NCI-H2196 (cell line): Measurements from ENCODE around the gene CTNND2.

Source experiments
- DNase-seq: peaks from one replicate; lab custom pipeline; 2025; ENCODE audit not compliant: unreplicated experiment; lab: John Stamatoyannopoulos, UW

Gene CTNND2

GRCh38 chr5:11277323-11277722 is 626.9 kb downstream of the CTNND2 start:
- no peak for DNase-seq

- no peak for DNase-seq
These were observed 630.9 kb downstream of the CTNND2 start for GRCh38 chr5:11273180-11273903.

GRCh38 chr5:11269515-11269914 is 634.7 kb downstream of the CTNND2 start:
- no peak for DNase-seq

GRCh38 chr5:11268891-11269290 is 635.4 kb downstream of the CTNND2 start:
- DNase-seq = no peak

- no peak for DNase-seq
These were observed 637.9 kb downstream of the CTNND2 start for GRCh38 chr5:11266331-11266730.

- no peak for DNase-seq
These were observed 643.0 kb downstream of the CTNND2 start for GRCh38 chr5:11261241-11261640.

GRCh38 chr5:11258001-11258400 is 646.2 kb downstream of the CTNND2 start:
- DNase-seq = no peak

GRCh38 chr5:11252523-11252922 is 651.7 kb downstream of the CTNND2 start:
- DNase-seq = no peak

- DNase-seq = no peak
These were observed 652.2 kb downstream of the CTNND2 start for GRCh38 chr5:11252075-11252474.

GRCh38 chr5:11251247-11251646 is 653.0 kb downstream of the CTNND2 start:
- DNase-seq = no peak

- DNase-seq = no peak
These were observed 655.3 kb downstream of the CTNND2 start for GRCh38 chr5:11248966-11249365.

- DNase-seq = no peak
These were observed 657.0 kb downstream of the CTNND2 start for GRCh38 chr5:11247224-11247623.

GRCh38 chr5:11240293-11241190 is 663.7 kb downstream of the CTNND2 start:
- DNase-seq = no peak

GRCh38 chr5:11239261-11240015 is 664.8 kb downstream of the CTNND2 start:
- DNase-seq = no peak

- DNase-seq = no peak
These were observed 669.7 kb downstream of the CTNND2 start for GRCh38 chr5:11234501-11234911.

- DNase-seq = no peak
These were observed 673.4 kb downstream of the CTNND2 start for GRCh38 chr5:11230890-11231289.

GRCh38 chr5:11227064-11227463 is 677.2 kb downstream of the CTNND2 start:
- no peak for DNase-seq

- no peak for DNase-seq
These were observed 679.6 kb downstream of the CTNND2 start for GRCh38 chr5:11224436-11225187.

GRCh38 chr5:11222169-11222568 is 682.1 kb downstream of the CTNND2 start:
- DNase-seq = no peak

- DNase-seq = no peak
These were observed 689.2 kb downstream of the CTNND2 start for GRCh38 chr5:11214864-11215644.
